ENCODE data around the gene DENND2C.

DENND2C gene

GRCh38 chr1:114669562-114670082 lies at the start of gene DENND2C:
Gene DENND2C, minus strand, starts transcription at chr1:114670049. Its CDS starts 44,065 bp downstream, at chr1:114625984.
- DNase-seq: no peak

- DNase-seq: no peak
Measured at GRCh38 chr1:114719424-114719787, 49.6 kb upstream of the DENND2C start.

- no peak for DNase-seq
Measured at GRCh38 chr1:114718661-114719423, 49.0 kb upstream of the DENND2C start.

- peak; percentile 89 for DNase-seq
Measured at GRCh38 chr1:114716304-114717170, 46.7 kb upstream of the DENND2C start, which contains the start of gene NRAS. Gene NRAS, minus strand, starts transcription at chr1:114716771. Its CDS starts 611 bp downstream, at chr1:114716160.

- DNase-seq: peak; percentile 38
Measured at GRCh38 chr1:114715952-114716303, 46.1 kb upstream of the DENND2C start.

GRCh38 chr1:114712977-114713376 lies 43.1 kb upstream of the DENND2C start:
- DNase-seq: no peak

- DNase-seq: no peak
Measured at GRCh38 chr1:114710360-114710759, 40.5 kb upstream of the DENND2C start.

GRCh38 chr1:114707604-114708003 lies 37.8 kb upstream of the DENND2C start:
- no peak for DNase-seq

GRCh38 chr1:114703242-114703641 lies 33.4 kb upstream of the DENND2C start:
- DNase-seq: no peak

GRCh38 chr1:114702737-114703136 lies 32.9 kb upstream of the DENND2C start:
- no peak for DNase-seq

- DNase-seq: no peak
Measured at GRCh38 chr1:114701931-114702330, 32.1 kb upstream of the DENND2C start.

- no peak for DNase-seq
Measured at GRCh38 chr1:114700036-114700600, 30.3 kb upstream of the DENND2C start.

GRCh38 chr1:114696810-114697209 lies 27.0 kb upstream of the DENND2C start:
- no peak for DNase-seq

- DNase-seq: no peak
Measured at GRCh38 chr1:114695430-114696058, 25.7 kb upstream of the DENND2C start, which contains the start of gene AMPD1. Gene AMPD1, minus strand, starts transcription at chr1:114695546. Its CDS starts 75 bp downstream, at chr1:114695471.

GRCh38 chr1:114694540-114695310 lies 24.9 kb upstream of the DENND2C start:
- DNase-seq: no peak

GRCh38 chr1:114692947-114693346 lies 23.1 kb upstream of the DENND2C start:
- no peak for DNase-seq

GRCh38 chr1:114691061-114691460 lies 21.2 kb upstream of the DENND2C start:
- no peak for DNase-seq

GRCh38 chr1:114690148-114690547 lies 20.3 kb upstream of the DENND2C start:
- no peak for DNase-seq

- no peak for DNase-seq
Measured at GRCh38 chr1:114688526-114688925, 18.7 kb upstream of the DENND2C start.

- no peak for DNase-seq
Measured at GRCh38 chr1:114685851-114686250, 16.0 kb upstream of the DENND2C start.

- DNase-seq: no peak
Measured at GRCh38 chr1:114677691-114678090, 7.8 kb upstream of the DENND2C start.

- no peak for DNase-seq
Measured at GRCh38 chr1:114676115-114676514, 6.3 kb upstream of the DENND2C start.
